HG03565 (cell line): ENCODE data around the gene NHLRC1.
A peak's percentile ranks its signal among the peaks of the same experiment; 100 is the strongest.
"Not testable (repeated sequence)": the region's sequence is repeated elsewhere in the genome, so short reads cannot be mapped to it uniquely, and the experiment has no call there.

Experiments
- ATAC-seq: cut with Tn5 transposase; IDR thresholded peaks from one replicate; pipeline ENCODE4 v1.9.1; 2021; ENCODE audit warnings: mild to moderate bottlenecking, moderate library complexity; ENCODE audit not compliant: unreplicated experiment

Gene NHLRC1

DNA sequence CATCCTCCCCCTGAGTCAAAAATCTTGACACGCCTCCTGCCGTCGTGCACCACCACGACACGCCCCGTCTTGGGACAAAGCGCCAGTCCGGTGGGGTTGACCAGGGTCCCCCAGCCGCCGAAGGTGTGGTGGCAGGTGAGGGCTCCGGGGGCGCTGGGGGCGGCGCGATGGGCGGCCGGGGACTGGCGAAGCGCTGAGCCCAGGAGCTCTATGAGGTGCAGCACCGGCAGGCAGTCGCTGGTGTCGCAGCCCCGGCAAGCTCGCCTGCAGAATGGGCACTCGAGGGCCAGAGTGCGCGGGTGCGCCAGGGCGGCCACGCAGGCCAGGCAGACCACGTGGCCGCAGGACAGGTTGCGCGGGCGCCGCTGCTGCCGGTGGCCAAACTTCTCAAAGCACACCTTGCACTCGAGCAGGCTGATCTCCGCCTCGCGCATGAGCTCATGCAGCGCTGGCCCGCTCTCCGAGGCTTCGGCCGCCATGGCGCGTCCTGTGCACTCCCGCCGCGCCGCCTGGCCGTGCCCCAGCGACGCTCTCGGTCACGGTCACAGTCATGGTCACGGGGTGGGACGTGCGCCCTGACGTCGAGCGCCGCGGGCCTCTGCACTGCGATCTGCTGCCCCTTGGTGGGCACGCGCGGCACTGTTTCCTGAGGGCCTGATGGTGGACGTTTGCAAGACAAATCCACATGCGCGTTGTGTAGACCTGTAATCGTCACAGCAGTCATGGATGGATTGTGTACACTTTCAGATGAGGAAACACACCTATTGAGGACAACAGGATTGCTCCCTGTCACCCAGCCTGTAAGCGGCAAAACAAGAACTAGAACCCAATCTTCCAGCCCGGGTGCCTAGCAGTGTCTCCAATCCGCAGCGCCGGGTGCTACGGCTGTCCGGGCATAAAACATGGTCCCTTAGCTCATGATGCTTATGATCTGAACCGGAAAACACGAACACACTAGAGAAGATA lies at the start of gene NHLRC1:
NHLRC1 (minus strand) TSS at position 550 of the 966 bp plus-strand sequence; CDS start at position 479, 71 bp downstream.
- ATAC-seq = peak; percentile 99

DNA sequence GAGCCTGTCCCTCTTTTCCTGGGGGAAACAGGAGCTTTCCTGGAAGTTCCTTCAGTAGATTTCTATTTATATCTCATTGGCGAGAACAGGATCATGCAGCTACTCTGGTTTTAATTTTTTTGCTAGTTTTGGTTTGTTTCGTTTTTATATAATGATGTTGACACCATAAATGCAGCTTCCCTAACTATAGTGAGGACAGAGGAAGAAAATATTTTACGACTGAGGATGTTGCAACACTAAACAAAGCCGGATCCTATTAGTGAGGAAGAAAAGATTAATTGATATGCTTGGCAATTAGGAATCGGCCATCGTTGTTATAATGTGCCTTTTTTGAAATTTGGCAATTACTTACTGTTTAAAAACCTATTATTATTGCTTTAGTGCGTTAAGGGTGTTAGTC lies 49.4 kb upstream of the NHLRC1 start:
- no peak for ATAC-seq

DNA sequence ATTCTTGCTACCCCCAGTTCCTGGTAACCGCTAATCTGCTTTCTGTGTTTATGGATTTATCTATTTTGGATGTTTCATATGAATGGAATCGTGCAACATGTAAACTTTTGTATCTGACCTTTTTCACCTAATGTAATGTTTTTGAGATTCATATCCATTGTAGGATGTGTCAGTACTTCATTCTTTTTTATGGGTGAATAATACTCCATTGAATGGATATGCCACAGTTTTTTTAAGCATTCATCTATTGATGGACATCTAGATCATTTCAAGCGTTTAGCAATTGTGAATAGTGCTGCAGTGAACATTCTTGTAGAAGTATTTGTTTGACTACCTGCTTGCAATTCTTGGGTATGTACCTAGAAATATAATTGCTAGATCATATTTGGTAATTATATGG lies 45.8 kb upstream of the NHLRC1 start:
- no peak for ATAC-seq

DNA sequence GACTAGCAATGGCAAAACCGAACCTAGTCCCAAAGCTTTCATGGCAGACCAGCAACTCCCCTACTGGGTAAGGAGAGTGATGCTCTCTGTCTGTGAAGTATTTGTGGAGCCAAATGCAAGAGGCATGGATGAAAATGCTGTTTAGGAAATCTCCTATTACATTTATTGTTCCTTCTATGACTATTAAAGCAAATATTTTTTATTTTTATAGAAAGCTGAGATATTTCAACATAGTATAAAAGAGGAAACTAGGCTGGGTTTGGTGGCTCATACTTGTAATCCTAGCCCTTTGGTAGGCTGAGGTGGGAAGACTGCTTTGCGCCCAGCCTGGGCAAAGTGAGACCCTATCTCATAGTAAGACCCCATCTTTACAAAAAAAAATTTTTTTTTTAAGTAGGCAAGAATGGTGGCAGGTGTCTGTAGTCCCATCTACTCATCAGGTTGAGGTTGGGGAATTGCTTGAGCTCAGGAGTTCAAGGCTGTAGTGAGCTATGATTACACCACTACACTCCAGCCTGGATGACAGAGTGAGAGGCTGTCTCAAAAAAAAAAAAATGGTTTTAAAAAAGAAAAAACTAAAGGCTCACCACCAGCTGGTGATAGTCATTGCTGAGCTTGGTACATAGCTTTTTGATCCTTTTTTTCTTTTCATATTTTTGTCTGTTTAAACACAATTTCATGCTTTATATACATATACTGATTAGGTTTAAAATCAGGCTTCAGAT lies 44.0 kb upstream of the NHLRC1 start:
- no peak for ATAC-seq

DNA sequence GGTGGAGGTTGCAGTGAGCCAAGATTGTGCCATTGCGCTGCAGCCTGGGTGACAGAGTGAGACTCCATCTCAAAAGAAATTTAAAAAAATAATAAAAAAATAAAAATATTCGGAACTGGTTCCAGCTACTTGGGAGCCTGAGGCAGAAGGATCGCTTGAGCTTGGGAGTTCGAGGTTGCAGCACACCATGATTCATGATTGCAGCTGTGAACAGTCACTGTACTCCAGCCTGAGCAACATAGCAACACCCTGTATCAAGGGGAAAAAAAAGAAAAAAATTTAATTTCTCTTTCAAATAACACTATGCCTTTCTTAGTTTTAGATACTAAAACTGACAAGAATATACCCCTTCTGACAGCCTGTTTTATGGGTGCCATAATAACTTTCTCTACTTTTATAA lies 43.3 kb upstream of the NHLRC1 start:
- ATAC-seq = no peak

DNA sequence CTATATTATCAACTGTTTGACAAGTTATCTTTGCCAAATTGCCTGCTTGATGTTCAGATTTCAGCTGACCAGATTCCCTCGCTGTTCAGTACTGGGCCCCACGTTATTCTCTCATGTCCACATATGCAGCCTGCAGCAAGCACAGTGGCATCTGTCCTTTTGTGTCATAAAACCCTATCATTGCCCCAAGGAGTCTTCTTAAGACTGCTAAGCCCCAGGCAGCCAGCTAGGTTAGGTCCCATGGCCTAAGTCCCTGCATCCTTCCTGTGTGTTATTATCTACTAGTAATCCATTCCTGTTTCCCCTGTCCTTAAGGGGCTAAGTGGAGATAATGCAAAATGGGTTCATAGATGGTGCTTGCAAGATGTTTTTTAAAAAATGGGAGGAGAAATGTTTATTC lies 39.9 kb upstream of the NHLRC1 start:
- no peak for ATAC-seq

DNA sequence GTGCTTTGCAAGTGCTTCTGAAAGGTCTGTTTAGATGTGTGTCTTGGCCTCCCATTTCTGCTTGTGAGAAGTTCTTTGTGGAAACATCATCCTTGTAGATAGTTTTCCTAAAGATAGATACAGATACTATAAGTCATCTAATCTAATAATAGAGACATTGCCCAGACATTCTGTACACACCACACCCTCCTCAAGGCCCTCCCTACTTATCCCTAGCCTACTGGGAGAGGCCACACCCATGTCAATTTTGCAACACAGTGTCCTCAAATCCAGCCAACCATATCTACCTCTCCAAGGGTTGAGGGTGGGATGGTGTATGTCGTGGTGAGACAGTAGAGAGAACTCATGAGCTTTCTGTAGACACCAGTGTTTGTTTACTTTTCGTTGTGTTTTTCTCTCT lies 39.0 kb upstream of the NHLRC1 start:
- ATAC-seq = no peak

DNA sequence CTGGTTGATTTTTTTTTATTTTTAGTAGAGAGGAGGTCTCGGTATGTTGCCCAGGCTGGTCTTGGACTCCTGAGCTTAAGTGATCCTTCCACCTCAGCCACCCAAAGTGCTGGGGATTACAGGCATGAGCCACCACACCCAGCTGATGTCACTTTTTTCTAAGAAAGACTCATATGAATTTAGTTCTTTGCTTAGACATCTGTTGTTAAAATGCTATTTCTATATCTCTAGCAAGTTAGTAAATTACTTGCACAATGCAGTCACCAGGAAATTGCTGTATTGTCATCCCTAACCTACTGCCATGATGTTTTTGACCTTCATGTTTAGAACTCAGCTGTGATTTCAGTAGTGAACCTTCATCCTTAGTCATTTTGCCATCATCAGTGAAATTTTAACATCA lies 38.4 kb upstream of the NHLRC1 start:
- no peak for ATAC-seq

DNA sequence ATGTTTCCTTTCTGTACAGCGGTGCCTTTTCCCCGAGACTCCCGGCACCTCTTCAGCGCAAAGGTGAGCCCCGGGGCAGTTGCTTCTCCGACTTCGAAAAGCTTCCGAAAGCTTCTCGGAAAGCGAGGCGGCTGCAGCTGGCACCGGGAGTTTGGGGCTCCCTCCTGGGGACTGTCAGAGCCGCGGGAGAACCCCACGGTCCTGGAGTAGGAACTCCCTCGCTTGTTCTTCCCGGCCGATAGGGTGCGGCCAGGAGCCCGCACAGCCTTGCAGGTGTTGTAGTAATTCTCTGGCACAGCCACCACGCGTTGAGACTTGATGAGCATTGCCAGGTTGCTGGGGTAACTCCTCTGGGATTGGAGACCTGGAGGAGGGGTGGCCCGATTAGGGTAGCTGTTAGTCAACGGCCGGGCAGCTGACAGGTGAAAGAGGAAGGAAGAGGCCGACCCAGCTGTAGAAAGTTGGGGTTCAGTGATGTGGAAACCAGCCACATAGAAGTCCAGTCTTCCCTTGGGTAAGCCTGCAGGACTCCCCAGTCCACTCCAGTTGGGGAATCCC lies 33.5 kb upstream of the NHLRC1 start:
- peak; percentile 28 for ATAC-seq

DNA sequence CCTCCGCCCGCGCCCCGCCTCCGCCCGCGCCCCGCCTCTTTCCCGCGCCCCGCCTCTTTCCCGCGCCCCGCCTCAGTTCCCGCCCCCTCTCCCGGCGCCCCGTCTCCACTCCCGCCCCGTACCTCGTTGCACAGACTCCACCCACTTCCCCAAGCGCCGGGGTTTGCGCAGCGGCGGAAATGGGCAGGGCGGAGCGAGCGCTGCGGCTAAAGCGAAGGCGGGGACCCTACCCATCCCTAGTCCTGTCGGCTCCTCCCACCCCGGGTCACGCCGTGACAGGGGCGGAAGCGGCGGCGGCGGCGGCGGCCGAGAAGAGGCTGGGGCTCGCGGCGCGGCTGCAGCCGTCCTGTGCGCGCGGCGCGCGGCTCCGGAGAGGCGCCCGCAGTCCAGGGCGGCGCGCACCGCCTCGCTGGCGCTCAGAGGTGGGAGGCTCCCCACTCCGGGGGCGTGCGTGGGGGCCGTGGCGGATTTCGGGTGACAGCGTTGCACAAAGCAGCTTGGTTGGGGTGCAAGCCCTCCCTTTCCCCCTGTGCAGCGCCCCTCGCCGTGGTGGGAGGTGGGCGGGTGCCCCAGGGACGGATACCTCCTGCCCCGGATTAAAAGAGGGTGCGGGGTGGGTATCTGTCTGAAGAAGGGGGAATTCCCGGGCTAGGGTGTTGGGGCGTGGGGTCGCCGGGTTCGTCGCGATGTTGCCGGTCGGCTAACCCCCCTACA lies 32.8 kb upstream of the NHLRC1 start, which contains the start of gene KDM1B:
KDM1B (plus strand) TSS at position 273 of the 714 bp plus-strand sequence. CDS start 4,474 bp downstream, outside the sequence.
- ATAC-seq = peak; percentile 80

DNA sequence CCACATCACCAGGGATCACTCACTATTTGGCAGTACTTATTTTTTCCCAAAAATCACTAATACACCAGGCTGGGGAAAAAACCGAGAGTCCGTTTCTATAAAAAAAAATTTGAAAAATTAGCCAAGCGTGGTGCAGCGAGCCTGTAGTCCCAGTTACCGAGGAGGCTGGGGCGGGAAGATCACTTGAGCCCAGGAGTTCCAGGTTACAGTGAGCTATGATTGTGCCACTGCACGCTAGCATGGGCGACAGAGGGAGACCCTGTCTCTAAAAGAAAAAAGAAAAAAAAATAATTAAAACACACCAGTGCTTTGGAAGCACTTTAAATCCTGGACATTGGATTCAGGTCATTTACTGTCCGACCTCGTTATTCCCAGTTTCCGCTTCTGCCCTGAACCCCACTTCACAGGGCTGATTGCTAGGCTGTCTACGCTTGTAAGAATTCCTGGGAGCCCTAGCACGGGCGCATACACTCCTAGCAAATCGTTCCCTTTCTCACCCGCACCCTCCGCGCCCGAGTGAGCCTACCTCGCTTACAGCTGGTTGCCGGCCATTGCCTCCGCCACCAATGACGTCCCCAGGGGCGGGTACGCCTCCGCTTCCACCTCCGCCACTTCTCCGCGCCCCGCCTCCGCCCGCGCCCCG lies 32.2 kb upstream of the NHLRC1 start, which contains the start of gene TPMT:
TPMT (minus strand) TSS at position 571 of the 643 bp plus-strand sequence. CDS start 5,950 bp downstream, outside the sequence.
- ATAC-seq = peak; percentile 31

DNA sequence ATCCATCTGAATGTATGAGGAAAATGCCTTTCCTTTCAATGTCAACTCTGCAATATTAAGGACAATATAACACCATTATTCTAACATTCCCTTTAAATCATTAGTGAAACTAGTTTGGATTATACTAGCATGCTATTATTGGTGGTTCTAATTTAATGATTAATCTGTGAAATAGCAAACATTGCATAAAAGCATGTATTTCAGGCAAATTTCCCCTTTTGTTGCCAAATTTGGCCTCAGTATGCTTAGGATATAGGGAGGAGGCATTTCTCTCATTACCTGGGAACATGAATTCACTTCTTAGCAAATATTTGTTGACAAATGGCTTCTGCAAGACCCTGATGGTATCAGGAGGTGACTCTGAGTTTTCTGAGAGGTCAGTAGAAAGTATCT lies 30.8 kb upstream of the NHLRC1 start:
- ATAC-seq = no peak

DNA sequence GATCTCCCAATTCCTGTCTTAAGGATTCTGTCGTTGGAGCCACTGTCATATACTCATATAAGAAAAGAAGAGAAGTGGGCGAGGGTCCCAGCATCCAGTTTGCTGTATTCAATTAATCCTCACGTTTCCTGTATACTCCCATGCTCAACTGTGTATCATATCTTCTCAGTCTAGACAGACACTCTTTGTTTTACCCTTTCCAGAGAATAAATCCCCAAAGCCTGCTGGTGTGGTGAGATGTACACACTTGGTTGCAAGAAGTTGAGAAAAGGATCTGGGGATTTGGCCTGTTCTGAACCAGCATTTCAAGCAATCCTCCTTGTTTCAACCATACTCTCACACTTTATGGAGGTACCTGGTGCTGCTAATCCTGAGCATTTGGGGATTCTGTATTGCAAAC lies 29.3 kb upstream of the NHLRC1 start:
- no peak for ATAC-seq

DNA sequence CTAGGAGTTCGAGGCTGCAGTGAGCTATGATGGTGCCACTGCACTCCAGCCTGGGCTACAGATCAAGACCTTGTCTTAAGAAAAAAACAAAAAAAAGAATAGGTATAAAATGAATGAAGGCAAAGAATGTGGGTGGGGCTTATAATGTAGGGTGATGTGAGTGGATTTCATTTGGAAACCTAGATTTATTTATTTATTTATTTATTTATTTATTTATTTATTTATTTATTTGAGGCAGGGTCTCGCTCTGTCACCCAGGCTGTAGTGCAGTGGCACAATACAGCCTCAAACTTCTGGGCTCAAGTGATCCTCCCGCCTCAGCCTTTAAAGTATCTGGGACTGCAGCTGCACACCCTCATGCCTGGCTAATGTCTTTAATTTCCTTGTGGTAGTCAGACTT lies 28.9 kb upstream of the NHLRC1 start:
- not testable (repeated sequence) for ATAC-seq

DNA sequence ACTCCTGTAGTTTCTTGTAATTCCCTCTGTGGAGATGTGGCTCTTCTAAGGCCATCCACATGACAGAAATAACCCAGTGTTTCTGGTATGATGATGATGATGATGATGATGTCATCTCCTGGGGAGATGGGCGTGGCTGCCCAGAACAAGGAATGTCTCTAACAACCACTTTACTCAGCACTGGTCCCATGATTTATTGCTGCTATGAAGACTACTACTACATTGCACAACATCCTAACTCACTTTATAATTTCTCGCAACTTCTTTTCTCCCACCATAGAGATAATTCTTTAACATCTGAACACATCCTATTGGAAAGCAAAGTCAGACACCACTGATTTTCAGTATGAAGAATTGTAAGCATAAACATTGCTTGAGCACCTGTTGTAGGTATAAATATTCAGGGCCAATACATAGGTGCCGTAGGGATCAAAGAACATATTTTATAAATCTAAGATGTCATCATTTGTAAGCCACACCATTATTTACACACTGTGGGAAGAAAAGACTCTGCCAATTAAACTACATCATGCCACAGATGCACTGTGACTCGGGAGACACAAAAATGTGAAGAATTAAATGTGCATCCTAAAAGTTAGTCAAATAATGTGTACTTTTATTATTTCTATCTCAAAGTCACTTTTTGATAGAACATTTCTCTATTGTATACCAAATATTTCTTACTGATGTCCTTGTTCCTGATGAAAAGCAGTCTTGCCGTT lies 26.0 kb upstream of the NHLRC1 start:
- ATAC-seq = no peak

DNA sequence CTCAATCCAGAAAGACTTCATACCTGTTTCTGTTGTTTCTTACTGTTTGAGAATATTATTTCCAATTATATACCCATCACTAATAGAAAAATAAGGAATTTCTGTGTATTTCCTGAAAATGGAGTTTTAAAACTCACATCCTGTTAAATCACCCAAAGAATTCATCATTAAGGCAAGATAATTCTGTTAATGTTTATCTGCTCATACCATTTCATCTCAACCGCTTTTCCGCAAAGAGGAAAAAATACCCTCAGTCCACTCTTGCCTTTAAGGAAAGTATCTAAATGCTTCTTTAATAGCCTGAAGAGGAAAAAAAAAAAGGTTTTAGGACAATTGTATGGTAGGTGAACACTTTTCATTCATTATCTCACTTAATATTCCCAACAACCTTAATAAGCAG lies 25.1 kb upstream of the NHLRC1 start:
- ATAC-seq = no peak

DNA sequence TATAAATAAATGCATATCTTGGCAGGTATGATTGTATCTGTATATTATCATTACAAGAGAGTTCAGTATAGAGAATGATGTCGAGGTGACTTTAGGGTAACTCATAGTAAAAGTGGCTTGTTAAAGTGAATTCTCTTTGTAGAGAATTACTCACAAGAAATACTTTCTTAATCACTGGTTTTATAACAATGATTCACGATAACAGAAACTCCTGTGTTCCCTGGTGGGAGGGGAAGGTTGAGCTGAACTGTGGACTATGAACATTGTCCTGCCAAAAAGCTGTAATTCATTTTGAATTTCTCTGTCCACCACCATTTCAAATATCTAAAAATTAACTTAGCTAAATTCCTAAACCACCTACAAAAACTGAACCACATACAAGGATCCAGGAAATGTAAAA lies 24.7 kb upstream of the NHLRC1 start:
- no peak for ATAC-seq

DNA sequence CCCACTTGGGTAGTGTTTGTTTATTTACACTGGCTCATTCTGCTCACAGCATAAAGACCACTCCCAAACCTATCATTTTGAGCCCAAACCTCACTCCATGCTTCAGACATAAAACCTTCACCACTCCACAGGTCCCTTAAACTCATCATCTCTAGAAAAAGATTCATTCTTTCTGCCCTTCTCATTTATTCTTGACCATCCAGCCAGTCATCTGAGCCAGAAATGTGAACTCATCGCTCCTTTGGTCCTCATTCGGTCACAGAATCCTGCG lies 20.0 kb upstream of the NHLRC1 start:
- no peak for ATAC-seq

DNA sequence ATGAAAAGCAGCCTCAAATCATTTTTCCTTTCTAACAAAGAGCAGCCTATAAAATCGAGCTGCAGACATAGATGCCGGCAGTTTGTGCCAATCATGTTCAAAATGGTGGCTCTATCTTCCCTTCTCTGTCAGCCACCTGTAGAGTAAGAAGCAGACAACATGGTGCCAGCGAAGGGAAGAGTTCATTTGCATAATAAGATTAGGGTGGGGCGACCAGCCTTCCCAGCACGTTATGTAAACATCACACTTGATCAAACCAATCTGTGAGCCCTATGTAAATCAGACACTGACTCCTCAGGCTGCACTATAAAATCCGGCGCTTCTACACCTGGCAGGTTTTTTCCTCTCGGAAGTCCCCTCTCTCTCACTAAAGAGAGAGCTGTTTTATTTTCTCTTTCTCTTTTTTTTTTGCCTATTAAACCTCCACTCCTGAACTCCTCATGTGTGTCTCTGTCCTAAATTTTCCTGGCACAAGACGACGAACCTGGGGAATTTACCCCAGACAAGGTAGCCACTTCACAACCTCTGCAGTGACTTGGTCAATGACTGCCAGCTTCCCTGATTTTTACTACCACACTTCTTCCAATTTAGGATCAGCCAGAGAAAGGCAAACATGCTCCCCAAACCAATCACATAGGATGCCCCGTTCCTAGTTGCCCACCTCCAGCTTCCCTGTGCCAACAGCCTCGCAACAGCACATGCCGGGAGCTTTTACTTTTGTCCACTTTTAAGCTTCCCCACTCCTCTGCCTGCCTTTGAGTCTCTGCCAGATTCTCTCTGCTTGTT lies 19.5 kb upstream of the NHLRC1 start:
- ATAC-seq = no peak
